ENCODE measurements around the gene CDPF1. TPM values are rescaled to one million over a fixed set of nuclear protein-coding genes. Genes with fewer than 3 reads are reported as not detected.

The CDPF1 gene
- polyA plus RNA-seq, 3 donors: 8.3 to 8.4 (median 8.3) TPM

GRCh38 chr22:46233231-46233630 is 16.9 kb downstream of the CDPF1 start:
- DNase-seq: peak; percentile 22 to 64 (median 22)
- peaks cover 0 to 21% of the 10 kb centered on the region in 2 donors for H3K4me1 ChIP-seq (ENCODE audit: control insufficient read depth in 1 of 2, insufficient read depth in 2 of 2, low read length in 2 of 2)
- Mint-ChIP-seq H3K4me3 (no peak overlapping the region), H3K27ac (peak overlapping the region in 1 of 7 donors; percentile 40), H3K36me3 (peaks cover 39 to 43% of the 10 kb centered on the region in 2 donors), H3K27me3 (ENCODE audit: low read depth in 3 of 3) (no peaks in the 10 kb centered on the region), H3K4me1 (peaks cover 6% of the 10 kb centered on the region), H3K9me3 (no peaks in the 10 kb centered on the region)
- H3K9ac ChIP-seq (ENCODE audit: insufficient read depth, low read length, poor library complexity, severe bottlenecking): no peak overlapping the region
- no peaks in the 10 kb centered on the region for H4K20me1 ChIP-seq (ENCODE audit: insufficient read depth, low read length)
- H3K27ac ChIP-seq (ENCODE audit: low read depth in 1 of 2, low read length in 2 of 2): peak overlapping the region in 1 of 2 donors; percentile 45
- intact Hi-C loops (cut with micrococcal nuclease): no loop called here
- WGBS (ENCODE audit: insufficient coverage): 25% methylated on average over 7 of the region's 9 CpGs
- no peak for TF ChIP-seq CTCF (IDR thresholded peaks at IDR 0.05)
- H3K36me3 ChIP-seq (replicated peaks in 1 of 2; ENCODE audit: control insufficient read depth in 1 of 2, insufficient read depth in 2 of 2, low read length in 2 of 2): peaks cover 11 to 42% of the 10 kb centered on the region in 2 donors
- H3K4me3 ChIP-seq (replicated peaks in 1 of 3; ENCODE audit: low read depth in 2 of 3, low read length in 3 of 3): no peak overlapping the region
- no peaks in the 10 kb centered on the region for H3K9me3 ChIP-seq (replicated peaks in 1 of 2; ENCODE audit: control insufficient read depth in 1 of 2, insufficient read depth in 1 of 2, low read length in 2 of 2)
- no peak overlapping the region for H2AFZ ChIP-seq (ENCODE audit: insufficient read depth, low read depth, low read length, poor library complexity, severe bottlenecking)
- no peak overlapping the region for H3K4me2 ChIP-seq (replicated peaks; ENCODE audit: extremely low read depth, low read length, poor library complexity, severe bottlenecking)
- no peaks in the 10 kb centered on the region for H3K27me3 ChIP-seq (ENCODE audit: control insufficient read depth in 2 of 2, insufficient read depth in 2 of 2, low read length in 2 of 2)
- no peaks in the 10 kb centered on the region for H3K79me2 ChIP-seq (ENCODE audit: insufficient read depth, low read length)

GRCh38 chr22:46230262-46230901 is 19.7 kb downstream of the CDPF1 start:
- intact Hi-C loops (cut with micrococcal nuclease): no loop called here
- H3K27ac Mint-ChIP-seq: peak overlapping the region in 1 of 7 donors; percentile 63

More at GRCh38 chr22:46230262-46230901, 19.7 kb downstream of the CDPF1 start:
- peaks cover 0 to 21% of the 10 kb centered on the region in 2 donors for H3K4me1 ChIP-seq (ENCODE audit: control insufficient read depth in 1 of 2, insufficient read depth in 2 of 2, low read length in 2 of 2)
- Mint-ChIP-seq H3K36me3 (peaks cover 22 to 27% of the 10 kb centered on the region in 2 donors), H3K27me3 (ENCODE audit: low read depth in 3 of 3) (peaks cover 0 to 3% (median 0%) of the 10 kb centered on the region in 3 donors), H3K4me3 (no peak overlapping the region), H3K9me3 (no peaks in the 10 kb centered on the region), H3K4me1 (peaks cover 6% of the 10 kb centered on the region)
- no peak overlapping the region for H3K27ac ChIP-seq (ENCODE audit: low read depth in 1 of 2, low read length in 2 of 2)
- no peak for TF ChIP-seq CTCF (IDR thresholded peaks at IDR 0.05)
- H2AFZ ChIP-seq (ENCODE audit: insufficient read depth, low read depth, low read length, poor library complexity, severe bottlenecking): no peak overlapping the region
- H3K79me2 ChIP-seq (ENCODE audit: insufficient read depth, low read length): no peaks in the 10 kb centered on the region
- peaks cover 9 to 23% of the 10 kb centered on the region in 2 donors for H3K36me3 ChIP-seq (replicated peaks in 1 of 2; ENCODE audit: control insufficient read depth in 1 of 2, insufficient read depth in 2 of 2, low read length in 2 of 2)
- no peaks in the 10 kb centered on the region for H3K27me3 ChIP-seq (ENCODE audit: control insufficient read depth in 2 of 2, insufficient read depth in 2 of 2, low read length in 2 of 2)
- H3K4me3 ChIP-seq (replicated peaks in 1 of 3; ENCODE audit: low read depth in 2 of 3, low read length in 3 of 3): no peak overlapping the region
- no peaks in the 10 kb centered on the region for H4K20me1 ChIP-seq (ENCODE audit: insufficient read depth, low read length)
- 93% methylated on average over 10 of the region's 13 CpGs for WGBS (ENCODE audit: insufficient coverage)
- H3K9ac ChIP-seq (ENCODE audit: insufficient read depth, low read length, poor library complexity, severe bottlenecking): no peak overlapping the region
- no peak overlapping the region for H3K4me2 ChIP-seq (replicated peaks; ENCODE audit: extremely low read depth, low read length, poor library complexity, severe bottlenecking)
- no peak for DNase-seq
- H3K9me3 ChIP-seq (replicated peaks in 1 of 2; ENCODE audit: control insufficient read depth in 1 of 2, insufficient read depth in 1 of 2, low read length in 2 of 2): no peaks in the 10 kb centered on the region

Measured in CD14-positive monocyte (primary cell).